Activated CD4-positive, alpha-beta T cell treated with anti-CD3 and anti-CD28 coated beads for 1 hour (primary cell): Measurements from ENCODE around the gene FBXL3.

ENCODE experiments used
- DNase-seq: peaks from one replicate; pipeline ENCODE4 v3.0.0-alpha.2; 2020

The FBXL3 gene, protein sequence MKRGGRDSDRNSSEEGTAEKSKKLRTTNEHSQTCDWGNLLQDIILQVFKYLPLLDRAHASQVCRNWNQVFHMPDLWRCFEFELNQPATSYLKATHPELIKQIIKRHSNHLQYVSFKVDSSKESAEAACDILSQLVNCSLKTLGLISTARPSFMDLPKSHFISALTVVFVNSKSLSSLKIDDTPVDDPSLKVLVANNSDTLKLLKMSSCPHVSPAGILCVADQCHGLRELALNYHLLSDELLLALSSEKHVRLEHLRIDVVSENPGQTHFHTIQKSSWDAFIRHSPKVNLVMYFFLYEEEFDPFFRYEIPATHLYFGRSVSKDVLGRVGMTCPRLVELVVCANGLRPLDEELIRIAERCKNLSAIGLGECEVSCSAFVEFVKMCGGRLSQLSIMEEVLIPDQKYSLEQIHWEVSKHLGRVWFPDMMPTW

DNA sequence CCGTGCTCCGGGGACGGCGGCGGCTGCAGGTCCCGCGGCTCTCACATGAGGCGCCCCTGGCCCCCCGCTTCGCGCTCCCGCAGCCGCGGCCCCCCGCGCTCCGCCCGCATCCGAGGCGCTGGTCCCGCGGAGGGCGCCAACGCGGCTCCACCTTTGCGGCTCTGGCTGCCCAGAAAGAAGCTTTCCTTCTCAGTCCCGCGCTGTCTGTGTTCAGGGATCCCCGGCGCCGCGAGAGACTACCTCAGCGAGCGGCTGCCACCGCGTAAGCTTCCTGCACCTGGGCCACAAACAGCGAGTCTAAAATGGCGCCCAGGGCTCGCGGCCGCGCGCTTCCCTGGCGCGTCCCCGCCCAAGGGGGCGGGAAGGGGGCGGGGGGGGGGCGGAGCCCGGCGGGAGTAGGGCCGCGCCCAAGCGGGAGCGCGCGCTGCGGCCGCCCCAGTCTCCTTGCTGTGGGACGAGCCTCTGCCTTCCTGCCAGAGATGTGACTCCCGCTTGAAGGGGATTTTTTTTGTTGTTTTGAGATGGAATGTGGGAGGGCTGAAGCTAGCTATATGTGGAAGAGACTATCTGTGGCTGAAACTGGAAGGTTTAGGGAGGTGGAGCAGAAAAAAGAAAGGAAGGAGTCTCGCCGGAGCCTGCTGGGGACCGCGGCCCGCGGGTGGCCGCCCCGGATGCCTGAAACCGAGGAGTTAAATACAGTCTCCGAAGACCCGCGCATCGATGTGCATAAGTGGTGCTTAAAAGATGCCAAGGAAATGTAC lies at the start of gene FBXL3:
Gene FBXL3, minus strand, starts transcription at position 299 of the 761 bp plus-strand sequence. CDS start 5,299 bp downstream, outside the sequence.
- peak; percentile 73 for DNase-seq

DNA sequence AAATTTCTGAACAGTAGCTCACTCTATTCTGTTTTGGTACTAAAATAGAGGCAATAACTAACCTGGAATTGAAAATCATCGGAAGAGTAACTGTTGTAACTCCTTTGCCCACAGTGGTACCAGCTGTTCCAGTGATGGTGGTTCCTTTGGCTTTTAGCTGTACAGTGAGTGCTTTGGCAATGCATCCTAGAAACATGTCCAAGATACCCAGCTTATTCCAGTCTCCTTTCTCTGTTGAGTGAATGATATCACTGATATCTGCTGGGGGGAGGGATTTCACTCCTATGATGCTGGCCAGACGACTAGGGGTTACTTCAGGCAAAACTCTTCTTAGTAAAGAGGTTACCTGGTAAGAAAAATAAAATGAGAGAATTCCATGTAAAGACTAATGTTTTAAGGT lies 40.6 kb upstream of the FBXL3 start:
- no peak for DNase-seq

DNA sequence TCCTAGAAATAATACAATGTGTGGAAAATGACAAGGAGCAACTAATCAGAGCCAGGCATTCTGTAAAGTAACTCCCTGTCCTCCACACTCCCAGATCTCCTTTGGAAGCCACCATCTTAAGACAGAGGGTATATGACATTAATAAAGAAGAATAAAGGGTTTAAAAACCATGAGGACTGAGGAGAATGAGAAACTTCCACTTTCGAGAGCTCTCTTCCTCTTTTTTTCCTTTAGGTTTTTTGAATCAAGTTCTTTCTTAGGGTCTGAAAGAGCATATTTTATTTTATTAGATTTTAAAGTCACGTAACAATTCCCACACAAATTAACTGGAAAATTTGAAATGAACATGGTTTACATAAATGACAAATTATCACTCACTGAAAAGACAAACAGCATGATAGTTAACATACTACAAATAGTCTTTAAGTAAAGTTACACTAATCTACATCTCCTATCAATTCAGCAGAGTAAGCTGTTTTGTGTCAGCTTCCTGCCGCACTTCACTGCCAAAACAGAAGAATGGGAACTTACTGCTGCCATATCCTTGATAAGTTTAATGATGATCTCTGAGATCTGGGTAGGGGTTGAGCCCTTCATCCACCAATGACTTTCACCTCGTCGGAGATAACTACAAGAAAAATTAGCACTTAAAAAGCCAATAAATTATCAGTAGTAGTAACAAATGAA lies 38.6 kb upstream of the FBXL3 start:
- no peak for DNase-seq

DNA sequence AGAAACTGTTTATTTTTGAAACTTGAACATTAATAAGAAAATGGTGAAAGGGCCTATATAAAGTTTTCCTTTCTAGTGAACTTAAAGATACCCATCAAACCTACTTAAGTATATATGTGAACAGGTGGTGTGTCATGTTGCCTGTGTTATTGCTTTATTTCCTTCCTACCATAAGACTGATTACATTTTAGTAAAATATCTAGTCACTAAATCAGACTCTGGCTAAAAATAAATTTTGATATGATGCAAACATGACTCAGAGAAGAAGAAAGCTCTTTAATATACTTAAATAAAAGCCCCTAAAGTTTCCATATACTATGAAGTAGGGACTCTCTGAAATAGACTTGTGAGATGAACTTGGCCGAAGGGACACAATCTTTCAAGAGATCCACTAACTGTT lies 35.1 kb upstream of the FBXL3 start:
- no peak for DNase-seq

DNA sequence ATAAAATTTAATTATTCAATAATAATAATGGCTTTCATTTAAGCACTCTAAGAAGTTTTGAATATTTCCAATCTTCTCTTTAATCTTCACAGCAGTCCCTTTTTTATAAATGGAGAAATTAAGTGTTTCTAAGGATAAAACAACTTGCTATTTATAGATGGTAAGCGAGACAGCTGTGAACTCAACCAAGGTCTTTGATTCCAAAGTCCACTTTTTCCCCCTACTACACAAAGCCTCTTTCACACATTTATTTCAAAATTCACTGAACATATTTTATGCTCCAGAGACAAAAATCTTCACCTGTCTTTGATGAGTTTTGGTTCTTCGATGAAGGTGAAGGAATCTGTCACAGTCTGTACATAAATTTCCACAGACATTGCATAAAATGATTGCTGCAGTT lies 34.4 kb upstream of the FBXL3 start:
- no peak for DNase-seq

DNA sequence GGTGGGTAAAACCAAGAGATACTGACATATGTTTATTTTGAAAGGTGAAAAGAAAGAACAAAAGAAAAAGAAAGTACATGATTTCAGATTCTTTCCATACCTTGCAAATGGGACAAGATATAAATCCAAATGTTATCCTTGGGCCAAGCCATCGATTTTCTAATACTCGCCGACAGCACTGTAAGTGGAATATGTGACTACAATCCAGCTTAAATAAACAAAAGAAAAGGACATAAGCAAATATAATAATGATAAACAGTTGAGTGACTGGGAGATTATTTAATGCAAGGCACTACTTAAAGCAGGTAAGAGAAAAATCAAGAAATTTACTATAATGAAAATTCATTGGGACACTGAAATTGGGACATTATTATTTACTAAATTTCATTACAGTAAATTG lies 29.9 kb upstream of the FBXL3 start:
- no peak for DNase-seq

DNA sequence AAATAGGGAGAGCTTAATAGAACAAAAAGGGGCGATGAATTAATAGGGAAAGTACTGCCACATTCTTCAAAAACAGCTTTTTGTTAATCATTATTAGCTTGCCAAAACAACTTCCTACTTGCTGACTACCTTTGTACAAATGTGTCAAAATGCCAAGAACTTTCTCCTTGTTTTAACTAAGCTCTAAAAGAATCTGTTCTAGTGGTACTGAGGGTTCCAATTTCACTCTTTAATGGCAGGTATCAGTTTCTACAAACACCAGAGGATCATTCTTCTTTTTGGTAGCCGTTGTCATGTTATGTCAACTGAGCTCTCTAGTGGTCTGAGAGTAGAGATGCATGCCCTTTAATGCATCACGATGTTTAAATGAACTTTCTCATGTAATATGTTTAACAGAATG lies 29.4 kb upstream of the FBXL3 start:
- DNase-seq = no peak

DNA sequence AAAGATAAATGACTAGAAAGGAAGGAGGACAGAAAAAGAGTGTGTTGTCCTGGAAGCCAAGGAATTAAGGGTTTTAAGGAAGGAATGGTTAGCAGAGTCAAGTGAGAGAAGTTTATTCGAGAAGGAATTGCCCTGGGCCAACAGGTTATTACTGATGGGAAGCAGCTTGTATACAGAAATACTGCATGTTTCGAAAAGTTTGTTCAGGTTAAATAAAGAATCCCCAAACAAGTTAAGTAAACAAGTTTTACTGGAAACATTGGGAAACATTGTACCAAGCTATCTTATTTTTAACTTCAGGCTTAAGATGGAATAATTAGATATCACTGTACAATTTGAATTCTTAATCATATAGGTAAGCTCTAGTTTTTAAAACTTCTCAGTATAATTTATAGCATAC lies 28.2 kb upstream of the FBXL3 start:
- no peak for DNase-seq

DNA sequence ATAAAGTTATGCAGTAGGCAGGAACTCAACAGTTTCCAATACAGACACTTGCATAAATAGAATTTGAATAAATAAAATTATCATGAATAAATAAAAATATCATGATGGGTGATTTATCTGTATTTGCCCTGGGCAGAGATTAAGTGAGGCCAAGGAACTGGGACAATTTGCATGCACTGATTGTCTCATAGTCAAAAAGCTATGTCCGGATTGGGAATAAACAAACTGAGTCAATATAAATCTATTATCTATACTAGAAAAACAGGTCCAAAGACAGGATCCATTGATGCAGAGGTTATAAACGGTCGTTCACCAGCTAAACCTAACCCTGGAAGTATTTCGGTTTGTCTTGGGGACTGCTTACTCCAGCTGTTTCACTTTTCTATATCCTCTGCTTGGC lies 26.2 kb upstream of the FBXL3 start:
- no peak for DNase-seq

DNA sequence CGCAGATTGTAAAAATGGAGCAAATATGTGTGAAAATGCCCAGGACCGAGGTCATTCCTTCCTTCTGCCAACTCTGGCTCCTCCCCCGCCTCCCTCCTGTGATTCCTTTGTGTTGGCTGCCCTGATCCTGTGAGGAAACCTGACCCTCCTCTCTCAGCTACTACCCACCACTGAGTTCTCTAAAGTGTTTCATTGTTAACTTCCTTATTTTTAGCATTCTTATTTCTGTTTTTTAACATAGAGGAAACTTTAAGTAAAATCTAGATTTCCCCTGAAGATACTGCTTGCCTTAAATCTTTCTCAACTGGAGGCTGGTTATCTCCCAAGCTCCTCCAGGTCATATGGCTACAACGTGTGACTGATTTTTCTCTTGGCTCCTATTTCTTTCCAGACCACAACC lies 21.7 kb upstream of the FBXL3 start:
- DNase-seq = no peak

DNA sequence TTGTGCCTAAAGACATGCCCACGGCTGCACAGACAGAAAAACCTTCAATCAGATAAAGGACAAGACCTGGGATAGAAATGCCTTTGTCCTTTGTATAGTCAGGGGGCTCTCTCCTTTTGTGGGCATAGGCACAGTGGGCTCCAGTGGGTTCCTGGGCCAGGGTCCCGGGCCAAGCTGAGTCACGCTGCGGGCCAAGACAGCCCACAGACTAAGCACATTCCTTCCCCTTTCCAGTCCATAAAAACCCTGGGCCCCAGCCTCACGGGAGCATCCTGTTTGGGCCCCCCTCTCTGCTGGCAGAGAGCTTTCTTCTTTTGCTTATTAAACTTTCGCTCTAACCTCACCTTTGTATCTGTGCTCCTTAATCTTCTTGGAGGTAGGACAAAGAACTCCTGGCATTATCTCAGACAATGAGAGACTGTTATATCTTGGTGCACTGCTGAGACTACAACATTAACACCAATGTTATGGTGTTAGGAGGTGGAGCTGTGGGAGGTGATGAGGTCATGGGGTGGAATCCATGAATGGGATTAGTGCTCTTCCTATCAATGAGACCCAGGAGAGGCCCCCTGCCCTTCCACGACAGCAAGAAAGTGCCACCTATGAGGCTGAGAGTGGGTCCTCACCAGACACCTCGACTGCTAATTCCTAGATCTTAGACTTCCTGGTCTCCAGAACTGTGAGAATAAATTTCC lies 20.8 kb upstream of the FBXL3 start:
- no peak for DNase-seq

DNA sequence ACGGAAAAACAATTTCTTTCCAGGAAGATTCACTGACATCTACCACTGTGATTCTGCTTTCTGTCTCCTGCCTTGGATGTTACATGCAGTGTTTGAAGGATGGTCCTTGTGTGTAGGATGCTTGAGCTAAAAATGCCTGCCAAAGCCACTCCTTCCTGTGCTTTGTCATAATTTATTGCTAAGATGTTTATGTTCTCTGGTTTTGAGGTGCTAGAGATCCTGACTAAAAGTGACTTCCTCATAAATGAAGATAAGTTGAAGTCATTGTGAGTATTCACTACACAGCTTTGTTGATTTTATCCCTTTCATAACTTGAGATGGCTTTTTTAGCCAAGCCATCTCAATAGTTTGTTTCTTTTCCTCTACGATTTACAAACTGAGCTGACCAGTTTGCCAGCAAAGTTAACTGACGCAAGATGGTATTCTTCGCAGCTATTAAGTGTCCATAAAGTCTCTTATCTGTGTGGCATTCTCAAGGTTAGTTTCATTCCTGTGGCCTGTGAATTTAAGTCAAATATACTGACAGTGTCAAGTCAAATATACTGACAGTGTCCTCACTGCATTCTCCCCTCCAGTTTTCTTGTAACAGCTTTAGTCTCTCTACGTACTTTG lies 15.7 kb upstream of the FBXL3 start:
- no peak for DNase-seq

DNA sequence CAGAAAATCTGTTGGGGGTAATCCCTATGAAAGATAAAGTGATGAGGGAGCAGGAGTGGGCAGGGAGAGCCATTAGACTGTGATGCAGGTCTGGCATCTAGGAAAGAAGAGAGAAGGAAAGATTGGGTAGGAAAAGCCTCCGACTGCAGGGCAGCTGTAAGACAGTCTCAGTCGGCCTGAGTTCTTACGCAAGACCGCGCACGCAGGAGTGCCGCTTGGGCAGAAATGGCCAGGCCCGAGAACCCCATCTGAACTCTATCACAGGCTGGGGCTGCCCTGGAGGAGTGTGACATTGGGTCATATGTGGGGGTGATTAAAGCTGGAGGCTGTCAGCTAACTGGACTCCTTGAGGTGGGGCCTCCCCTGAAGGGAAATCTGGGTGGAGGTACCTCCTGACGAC lies 13.9 kb upstream of the FBXL3 start:
- DNase-seq = no peak

DNA sequence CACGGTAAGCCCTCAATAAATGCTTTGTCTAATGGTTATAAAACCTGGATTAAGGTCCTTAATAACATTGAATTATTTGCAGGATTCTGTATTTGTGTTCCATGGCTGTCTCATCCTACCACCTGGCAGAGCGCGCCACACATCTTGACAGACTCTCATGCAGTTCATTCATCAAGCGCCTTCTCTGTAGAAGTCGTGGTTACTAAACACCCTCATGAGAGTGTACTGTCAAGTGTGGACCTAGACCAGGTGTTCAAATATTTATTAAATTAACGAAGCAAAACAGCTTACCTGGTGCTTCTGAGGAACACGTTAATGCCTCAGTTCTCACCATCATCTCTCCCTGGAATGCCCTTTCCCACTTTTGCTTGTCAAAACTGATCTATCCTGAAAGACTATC lies 13.1 kb upstream of the FBXL3 start:
- no peak for DNase-seq

DNA sequence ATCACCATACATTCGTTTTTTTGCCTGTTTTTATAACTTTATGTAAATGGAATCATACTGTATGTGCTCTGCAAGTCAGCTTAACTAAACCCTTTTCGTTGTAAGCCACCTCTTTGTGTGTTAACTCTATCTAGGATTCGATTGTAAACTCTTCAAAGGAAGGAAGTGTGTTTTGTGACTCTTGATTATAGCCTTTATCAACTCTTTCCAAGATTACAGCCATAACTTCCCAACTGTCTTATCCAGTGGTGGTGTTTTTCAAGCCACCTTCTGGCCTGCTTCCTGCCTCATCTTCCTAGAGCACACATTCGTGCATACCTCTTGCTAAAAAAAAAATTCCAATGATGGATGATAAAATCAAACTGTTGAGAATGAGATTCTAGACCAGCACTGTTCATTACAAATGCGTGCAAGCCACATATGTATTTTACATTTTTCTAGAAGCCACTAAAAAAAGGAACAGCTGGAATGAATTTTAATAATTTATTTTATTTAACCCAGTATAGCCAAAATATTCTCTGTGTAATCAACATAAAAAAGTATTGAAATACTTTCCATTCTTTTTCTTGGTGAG lies 12.0 kb upstream of the FBXL3 start:
- DNase-seq = no peak

DNA sequence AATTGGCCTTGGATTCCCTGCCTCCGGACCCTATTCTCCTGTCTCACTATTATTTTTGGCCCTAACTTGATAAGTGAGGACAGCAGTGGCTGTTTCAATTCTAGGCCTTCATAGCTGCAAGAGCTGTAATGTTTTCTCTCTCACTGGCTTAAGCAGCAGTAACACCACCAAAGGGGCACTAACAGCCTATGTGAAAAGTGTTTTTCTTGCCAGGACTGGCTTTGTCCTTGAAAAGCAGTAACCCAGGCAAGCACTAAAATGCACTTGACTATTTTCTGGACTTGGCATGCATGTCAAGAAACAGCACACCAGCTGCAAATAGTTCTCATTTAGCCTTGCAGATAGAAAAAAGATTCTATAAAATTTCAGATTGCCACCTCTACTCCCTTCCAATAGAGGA lies 9.3 kb upstream of the FBXL3 start:
- DNase-seq = no peak

DNA sequence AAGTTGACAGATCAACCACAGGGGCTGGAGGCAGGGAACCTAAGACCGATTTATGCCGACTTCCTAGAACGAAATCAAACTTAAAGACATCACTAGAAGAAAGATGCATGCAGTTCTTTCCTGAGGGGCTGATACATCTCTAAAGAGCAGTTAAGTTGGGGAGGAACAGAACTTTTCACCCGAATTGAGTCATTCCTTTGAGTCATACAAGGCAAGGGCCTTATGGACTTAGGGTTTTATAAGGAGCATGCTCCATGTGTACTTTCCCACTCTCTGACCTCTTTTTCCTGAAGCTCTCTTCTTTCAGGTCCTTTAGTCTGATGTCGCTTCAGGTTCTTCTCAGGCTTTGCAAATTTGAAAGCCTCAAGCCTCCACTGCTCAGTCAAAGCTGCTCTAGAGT lies 7.9 kb upstream of the FBXL3 start:
- no peak for DNase-seq

DNA sequence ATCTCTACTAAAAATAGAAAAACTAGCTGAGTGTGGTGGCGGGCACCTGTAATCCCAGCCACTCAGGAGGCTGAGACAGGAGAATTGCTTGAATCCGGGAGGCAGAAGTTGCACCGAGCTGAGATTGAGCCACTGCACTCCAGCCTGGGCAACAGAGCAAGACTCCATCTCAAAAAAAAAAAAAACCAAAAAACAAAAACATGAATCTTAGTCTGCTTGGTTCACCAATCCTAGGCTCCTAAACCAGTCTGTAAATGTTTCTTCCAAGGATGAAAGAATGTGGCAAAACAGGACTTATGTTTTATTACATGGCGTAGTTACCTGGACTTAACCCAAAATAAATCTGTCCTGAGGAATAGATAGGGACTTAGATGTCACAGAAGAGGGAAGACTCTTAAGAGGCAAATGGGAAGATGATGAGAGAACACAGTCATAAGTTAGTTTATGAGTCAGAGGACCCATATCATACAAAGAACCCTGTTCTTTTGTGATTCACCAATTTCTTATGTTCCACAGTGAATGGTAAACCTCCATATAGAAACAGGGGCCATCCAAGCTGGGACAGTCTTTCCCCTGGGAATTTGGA lies 6.9 kb upstream of the FBXL3 start:
- no peak for DNase-seq

DNA sequence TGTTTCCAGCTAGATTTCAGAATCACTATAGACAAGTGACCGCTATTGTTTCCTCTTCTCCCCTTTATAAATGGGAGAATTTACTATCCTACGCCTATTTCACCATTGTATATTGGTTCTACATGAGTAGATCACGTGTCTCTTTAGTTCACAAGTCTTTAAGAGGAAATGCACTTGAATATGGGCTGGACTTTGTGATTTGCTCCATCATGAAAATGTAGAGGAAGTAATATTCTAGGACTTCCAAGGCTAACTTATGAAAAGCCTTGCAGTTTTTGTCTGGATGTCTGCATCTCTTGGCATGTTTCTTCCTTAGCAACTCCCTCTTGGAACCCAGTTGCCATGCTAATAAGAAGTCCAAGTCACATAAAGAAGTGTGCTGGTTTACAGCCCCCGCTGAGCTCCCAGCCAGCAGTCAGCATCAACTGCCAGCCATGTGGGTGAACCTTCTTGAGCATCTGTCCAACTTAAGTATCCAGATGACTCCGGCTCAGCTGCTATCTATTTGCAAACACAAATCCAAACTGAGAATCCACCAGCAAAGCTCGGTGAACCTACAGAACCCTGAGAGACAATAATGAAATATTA lies 4.8 kb upstream of the FBXL3 start:
- no peak for DNase-seq

DNA sequence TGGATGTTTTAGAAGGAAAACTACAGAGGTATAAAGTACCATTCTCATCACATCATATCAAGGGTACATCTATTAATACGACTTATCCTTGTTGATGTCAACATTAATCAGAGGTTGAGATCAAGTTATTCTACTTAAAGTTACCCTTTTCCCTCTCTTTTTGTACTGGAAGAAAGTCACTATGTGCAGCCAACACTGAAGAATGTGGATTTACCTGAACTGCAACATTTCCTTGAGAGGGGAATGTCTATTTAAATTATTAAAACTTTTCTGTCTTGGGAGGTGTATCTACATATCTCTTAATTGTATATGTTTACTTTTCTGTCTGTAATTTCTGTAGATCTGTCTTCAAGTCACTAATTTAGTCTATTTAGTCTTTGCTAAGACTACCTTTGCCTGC lies 2.5 kb upstream of the FBXL3 start:
- DNase-seq = no peak

DNA sequence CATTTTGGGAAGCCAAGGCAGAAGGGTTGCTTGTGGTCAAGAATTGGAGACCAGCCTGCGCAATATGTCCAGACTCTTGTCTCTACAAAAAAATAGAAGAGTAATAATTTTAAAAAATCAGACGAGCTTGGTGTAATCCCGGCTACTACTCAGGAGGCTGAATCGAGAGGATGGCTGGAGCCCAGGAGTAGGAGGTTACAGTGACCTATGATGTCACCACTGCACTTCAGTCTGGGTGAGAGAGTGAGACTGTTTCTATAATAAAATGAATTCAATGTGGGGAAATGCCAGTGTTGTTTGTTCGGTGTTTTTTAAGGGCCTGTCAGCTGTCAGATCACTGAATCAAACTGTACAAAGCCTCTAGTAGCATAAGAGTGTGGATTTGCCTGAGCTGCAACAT lies 1.2 kb upstream of the FBXL3 start:
- DNase-seq = no peak
